Osteocyte (in vitro differentiated cells): ENCODE measurements around the gene POP5. TPM values are rescaled to one million over a fixed set of nuclear protein-coding genes. Genes with fewer than 3 reads are reported as not detected.

Source experiments
- DNase-seq: peaks from one replicate; pipeline ENCODE4 v3.0.0; 2021; ENCODE audit warnings: mixed read lengths; ENCODE audit not compliant: unreplicated experiment; ENCODE audit errors: extremely low spot score
- H3K27ac Mint-ChIP-seq: one replicate; pipeline ENCODE4 v1.8.0; 2021; ENCODE audit warnings: mild to moderate bottlenecking, mixed read lengths; ENCODE audit not compliant: unreplicated experiment
- H3K27me3 Mint-ChIP-seq: one replicate; pipeline ENCODE4 v1.8.0; 2021; ENCODE audit warnings: mixed read lengths; ENCODE audit not compliant: unreplicated experiment
- H3K36me3 Mint-ChIP-seq: one replicate; pipeline ENCODE4 v1.8.0; 2021; ENCODE audit warnings: mixed read lengths; ENCODE audit not compliant: unreplicated experiment
- H3K4me1 Mint-ChIP-seq: one replicate; pipeline ENCODE4 v1.8.0; 2021; ENCODE audit warnings: mixed read lengths; ENCODE audit not compliant: unreplicated experiment
- H3K4me3 Mint-ChIP-seq: one replicate; pipeline ENCODE4 v1.8.0; 2021; ENCODE audit warnings: mild to moderate bottlenecking, moderate library complexity, mixed read lengths; ENCODE audit not compliant: unreplicated experiment
- H3K9me3 Mint-ChIP-seq: one replicate; pipeline ENCODE4 v1.8.0; 2021; ENCODE audit warnings: mixed read lengths; ENCODE audit not compliant: unreplicated experiment
- total RNA-seq: library from RNA; stranded (reverse); gene quantifications from 2 replicates; pipeline ENCODE4 v1.2.1, GENCODE V29; 2021
- TF ChIP-seq, protein P1 (sequence below): fragments of 200-600 bp; sonication (generic); IDR thresholded peaks from 2 replicates; pipeline ENCODE4 v1.5.0; 2021; ENCODE audit warnings: antibody characterized with exemption, mild to moderate bottlenecking, moderate library complexity

The POP5 gene
- total RNA-seq, 1 donor from 2014 or later, result 36.9 TPM

DNA sequence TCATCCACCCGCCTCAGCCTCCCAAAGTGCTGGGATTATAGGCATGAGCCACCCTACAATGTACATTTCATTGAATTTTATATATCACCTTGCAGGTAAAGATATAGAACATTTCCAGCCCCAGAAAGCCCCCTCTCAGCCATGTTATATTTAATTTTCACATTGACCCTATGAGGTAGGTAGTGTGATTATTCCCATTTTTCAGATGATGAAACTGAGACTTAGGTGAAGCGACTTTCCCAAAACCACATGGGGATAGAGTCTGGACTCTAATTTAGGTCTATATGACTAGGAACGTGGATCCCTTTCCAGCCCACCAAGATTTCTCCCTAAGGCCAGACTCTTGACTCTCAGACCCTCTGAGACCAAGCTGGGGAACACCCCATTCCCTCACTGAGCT lies 15.7 kb upstream of the POP5 start:
- no peak overlapping the region for H3K27ac Mint-ChIP-seq
- H3K4me1 Mint-ChIP-seq, result peaks cover 14% of the 10 kb centered on the region
- no peak for DNase-seq
- H3K4me3 Mint-ChIP-seq, result no peak overlapping the region
- TF ChIP-seq, protein P1, sequence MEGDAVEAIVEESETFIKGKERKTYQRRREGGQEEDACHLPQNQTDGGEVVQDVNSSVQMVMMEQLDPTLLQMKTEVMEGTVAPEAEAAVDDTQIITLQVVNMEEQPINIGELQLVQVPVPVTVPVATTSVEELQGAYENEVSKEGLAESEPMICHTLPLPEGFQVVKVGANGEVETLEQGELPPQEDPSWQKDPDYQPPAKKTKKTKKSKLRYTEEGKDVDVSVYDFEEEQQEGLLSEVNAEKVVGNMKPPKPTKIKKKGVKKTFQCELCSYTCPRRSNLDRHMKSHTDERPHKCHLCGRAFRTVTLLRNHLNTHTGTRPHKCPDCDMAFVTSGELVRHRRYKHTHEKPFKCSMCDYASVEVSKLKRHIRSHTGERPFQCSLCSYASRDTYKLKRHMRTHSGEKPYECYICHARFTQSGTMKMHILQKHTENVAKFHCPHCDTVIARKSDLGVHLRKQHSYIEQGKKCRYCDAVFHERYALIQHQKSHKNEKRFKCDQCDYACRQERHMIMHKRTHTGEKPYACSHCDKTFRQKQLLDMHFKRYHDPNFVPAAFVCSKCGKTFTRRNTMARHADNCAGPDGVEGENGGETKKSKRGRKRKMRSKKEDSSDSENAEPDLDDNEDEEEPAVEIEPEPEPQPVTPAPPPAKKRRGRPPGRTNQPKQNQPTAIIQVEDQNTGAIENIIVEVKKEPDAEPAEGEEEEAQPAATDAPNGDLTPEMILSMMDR, result no peak
- H3K27me3 Mint-ChIP-seq, result peaks cover 8% of the 10 kb centered on the region
- H3K9me3 Mint-ChIP-seq, result no peaks in the 10 kb centered on the region
- no peaks in the 10 kb centered on the region for H3K36me3 Mint-ChIP-seq

DNA sequence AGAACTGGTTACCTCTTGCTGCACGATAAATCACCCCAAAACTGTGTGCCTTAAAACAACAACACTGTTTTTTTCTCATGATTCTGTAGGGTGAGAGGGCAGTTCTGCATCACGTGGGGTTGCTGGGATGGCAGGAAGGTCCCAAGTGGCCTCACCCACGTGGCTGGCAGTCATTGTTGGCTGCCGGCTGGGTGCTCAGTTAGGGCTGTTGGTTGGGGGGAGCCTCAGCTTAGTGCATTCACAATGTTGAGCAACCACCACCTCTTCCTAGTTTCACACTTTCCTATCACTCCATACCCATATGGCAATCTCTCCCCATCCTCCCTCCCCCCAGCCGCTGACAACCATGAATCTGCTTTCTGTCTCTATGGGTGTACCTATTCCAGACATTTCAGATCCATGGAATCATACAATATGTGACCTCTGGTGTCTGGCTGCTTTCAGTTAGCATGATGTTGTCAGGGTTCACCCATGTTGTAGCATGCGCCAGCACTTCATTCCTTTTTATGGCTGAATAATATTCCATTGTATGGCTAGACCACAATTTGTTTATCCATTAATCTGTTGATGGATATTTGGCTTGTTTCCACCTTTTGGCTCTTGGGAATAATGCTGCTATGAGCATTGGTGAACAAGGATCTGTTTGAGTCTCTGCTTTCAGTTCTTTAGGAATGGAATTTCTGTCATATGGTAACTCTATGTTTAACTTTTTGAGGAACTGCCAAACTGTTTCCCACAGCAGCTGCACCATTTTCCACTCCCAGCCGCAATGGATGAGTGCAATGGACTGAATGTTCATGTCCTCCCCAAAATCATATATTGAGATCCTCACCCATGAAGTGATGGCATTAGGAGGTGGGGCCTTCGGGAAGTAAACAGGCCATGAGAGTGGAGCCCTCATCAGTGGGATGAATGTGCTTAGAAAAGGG lies 11.2 kb upstream of the POP5 start:
- TF ChIP-seq, protein P1, result no peak
- peaks cover 2% of the 10 kb centered on the region for H3K4me1 Mint-ChIP-seq
- no peaks in the 10 kb centered on the region for H3K36me3 Mint-ChIP-seq
- DNase-seq, result no peak
- H3K27ac Mint-ChIP-seq, result no peak overlapping the region
- H3K9me3 Mint-ChIP-seq, result no peaks in the 10 kb centered on the region
- no peak overlapping the region for H3K4me3 Mint-ChIP-seq
- H3K27me3 Mint-ChIP-seq, result peaks cover 12% of the 10 kb centered on the region

DNA sequence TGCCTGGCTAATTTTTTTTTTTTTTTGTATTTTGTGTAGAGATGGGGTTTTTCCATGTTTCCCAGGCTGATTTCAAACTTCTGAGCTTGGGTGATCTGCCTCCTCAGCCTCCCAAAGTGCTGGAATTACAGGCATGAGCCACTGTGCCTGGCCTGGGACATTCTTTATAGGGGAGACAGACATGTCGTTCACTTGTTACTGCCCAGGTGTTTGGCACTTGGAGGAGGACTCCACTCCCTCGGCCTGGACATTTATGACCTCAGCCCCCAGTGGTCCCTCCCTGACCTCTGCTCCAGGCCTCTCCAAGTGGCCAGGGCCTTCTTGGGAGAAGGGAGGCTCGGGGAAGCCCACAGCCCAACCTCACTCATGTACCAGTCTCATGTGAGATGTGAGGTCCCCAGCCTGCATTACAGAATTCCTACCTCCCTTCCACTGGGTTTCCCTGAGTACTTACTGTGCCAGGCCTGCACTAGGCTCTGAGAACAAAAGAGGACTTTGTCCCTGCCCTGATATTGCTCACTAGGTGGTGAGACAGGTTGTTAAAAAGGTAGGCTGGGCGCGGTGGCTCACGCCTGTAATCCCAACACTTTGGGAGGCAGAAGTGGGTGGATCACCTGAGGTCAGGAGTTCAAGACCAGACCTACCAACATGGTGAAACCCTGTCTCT lies 9.7 kb upstream of the POP5 start:
- H3K27me3 Mint-ChIP-seq, result peaks cover 11% of the 10 kb centered on the region
- H3K27ac Mint-ChIP-seq, result no peak overlapping the region
- H3K36me3 Mint-ChIP-seq, result no peaks in the 10 kb centered on the region
- no peak overlapping the region for H3K4me3 Mint-ChIP-seq
- TF ChIP-seq, protein P1, result no peak
- peaks cover 1% of the 10 kb centered on the region for H3K4me1 Mint-ChIP-seq
- DNase-seq, result no peak
- no peaks in the 10 kb centered on the region for H3K9me3 Mint-ChIP-seq

DNA sequence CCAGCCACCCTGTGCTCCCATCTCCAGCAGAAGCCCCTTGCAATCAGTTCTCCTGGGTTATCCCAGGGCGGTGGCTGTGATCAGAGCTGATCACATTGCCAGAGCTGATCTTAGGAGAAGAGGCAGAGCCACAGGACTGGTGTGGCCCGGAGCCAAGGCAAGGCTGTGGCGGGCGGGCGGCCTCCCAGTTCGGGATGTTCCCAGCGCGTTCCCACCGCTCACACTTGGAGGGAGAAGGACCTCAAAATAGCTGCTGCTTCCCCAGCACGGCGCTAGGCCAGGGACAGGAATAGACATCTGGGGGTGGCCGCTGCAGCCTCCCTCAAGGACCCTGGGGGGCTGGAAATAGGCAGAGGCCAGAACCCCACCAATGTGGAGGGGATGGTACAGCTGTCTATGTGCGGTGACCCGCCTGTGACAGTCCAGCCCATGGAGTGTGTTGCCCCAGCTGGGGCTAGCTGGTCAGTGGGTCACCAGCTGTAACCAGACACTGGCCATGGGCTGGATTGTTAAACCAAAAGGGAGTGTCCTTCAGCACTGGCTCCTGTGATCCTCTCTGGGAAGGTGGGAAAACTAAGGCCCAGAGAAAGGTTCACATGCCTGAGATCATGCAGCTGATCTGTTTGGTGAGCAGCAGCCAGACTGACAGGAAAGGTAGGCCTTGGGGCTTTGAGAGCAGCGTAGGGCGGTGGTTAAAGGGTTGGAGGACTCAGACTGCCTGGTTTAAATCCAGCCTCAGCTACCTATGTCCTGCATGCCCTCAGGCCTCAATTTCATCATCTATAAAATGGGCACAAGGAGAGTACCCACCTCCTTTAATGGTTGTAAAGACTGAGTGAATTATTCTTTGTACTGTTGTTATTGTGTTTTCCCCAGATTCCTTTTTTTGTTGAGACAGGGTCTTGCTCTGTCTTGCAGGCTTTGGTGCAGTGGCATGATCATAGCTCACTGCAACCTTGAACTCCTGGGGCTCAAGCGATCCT lies 8.0 kb upstream of the POP5 start:
- Mint-ChIP-seq H3K27me3 (peaks cover 5% of the 10 kb centered on the region), H3K4me1 (peaks cover 3% of the 10 kb centered on the region), H3K36me3 (no peaks in the 10 kb centered on the region), H3K9me3 (no peaks in the 10 kb centered on the region), H3K4me3 (no peak overlapping the region), H3K27ac (no peak overlapping the region)
- TF ChIP-seq, protein P1, result no peak
- no peak for DNase-seq
